HG03457 (cell line): ENCODE data around the gene LYST.

Experiments
- ATAC-seq: cut with Tn5 transposase; IDR thresholded peaks from one replicate; pipeline ENCODE4 v1.9.1; 2021; ENCODE audit warnings: moderate number of reproducible peaks; ENCODE audit not compliant: unreplicated experiment

The LYST gene

DNA sequence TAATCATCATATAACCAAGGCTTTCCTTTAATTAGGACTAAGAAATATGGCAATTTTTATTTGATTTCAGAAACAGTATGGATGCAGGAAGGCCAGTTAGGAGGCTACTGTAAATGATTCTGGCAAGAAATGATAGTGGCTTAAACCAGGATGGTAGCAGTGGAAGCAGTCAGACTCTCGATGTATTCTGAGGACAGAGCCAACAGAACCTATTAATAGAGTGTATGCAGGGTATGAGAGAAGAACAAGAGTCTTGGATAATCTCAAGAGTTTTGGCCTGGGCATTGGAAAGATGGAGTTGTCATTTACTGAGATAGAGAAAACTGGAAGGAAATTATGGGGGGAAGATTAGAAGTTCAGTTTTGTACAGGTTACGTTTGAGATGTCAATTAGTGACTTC is 143.8 kb downstream of the LYST start:
- ATAC-seq: no peak

DNA sequence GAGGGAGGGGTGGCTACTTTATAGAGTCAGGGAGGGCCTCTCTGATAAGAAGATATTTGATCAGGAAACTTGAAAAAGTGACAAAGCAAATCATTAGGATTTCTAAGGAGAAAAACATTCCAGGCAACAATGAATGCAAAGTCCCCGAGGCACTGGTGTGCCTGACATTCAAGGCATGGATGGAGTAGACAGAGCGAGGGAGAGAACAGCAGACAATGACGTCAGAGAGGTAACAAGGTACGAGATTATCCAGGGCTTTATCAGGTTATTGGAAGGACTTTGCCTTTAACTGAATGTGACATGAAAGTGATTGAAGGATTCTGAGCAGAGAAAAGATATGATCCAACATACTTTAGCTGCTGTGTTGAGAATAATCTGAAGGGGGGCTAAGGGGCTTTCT is 144.7 kb downstream of the LYST start:
- no peak for ATAC-seq

DNA sequence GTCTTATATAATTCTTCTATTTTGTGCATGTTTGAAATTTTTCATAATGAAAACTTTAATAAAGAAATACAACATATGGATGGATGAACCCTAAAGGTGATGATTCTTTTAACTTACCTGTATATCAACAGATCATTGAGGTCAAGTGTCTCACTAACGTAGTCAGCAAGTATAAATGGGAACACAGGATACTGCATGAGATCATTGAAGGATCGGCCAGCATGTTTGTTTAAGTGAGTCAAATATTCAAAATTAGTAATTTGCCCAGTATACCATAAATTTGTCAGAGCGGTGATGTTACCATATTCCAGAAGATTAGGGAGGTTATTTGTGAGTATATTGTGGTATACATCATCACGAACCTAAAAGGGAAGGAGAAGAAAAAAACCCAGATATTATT is 146.2 kb downstream of the LYST start:
- no peak for ATAC-seq

DNA sequence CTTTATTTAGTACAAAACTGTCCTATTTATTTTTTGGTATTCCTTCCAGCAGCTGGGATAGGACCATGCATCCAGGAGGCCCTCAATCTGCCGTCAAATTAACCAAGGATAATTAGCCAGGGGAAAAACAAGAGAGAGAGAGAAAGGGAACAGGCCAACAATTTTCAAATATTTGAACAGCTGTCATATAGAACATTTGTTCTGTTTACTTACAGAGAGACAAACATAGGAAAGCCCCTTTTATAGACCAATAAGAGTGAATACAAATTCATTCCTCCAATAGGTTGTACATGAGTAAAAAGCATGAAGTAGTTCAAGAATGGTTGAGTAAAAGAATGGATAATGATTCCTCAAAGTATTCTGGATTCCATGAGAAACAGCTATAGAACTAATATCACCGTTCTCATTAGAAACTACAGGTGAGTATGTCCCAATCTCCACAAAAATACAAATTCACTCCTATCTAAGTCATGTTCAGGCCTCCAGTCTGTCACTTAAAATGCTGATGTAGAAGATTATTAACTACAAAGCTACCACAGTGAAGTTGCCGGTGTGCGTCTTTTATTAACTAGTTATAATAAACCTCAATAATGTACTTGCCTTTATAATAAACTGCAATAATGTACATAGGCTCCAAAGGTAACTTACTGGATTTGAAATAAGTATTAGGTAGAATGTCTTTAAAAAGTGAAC is 152.4 kb downstream of the LYST start:
- ATAC-seq: no peak

DNA sequence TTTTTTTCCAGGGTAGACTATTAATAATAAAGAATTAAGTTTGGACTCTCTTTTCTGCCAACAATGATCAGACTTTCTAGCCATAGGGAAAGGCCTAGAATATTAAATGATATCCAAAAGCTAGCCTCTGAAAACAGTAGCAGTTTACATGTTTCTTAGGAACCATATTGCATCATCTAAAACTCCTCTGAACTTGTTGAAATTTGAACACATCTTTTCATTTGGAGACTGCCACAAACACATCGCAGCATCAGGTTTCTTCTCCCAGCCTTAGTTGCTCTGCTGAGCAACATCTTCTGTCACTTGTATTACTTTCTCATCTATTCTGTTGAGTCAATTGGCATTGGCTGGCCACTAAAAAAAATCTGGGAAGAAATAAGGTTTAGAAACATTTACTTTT is 153.9 kb downstream of the LYST start:
- ATAC-seq: no peak

DNA sequence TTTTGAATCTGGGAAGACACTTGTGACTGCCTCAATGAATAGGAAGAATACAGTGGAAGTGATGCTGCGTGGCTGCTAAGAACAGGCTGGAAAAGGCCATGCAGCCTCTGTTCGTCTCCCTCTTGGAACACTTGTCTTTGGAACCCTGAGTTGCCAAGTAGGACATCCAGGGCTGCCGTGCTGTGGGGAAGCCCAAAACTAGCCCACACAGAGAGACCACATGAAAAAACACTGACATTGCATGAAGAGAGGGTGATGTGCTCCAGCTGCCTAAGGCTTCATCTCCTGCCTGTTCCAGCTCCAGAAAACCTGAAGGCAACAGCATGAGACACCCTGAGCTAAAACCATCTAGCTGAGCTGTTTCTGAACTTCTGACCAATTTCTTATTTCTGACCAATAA is 156.0 kb downstream of the LYST start:
- ATAC-seq: no peak

DNA sequence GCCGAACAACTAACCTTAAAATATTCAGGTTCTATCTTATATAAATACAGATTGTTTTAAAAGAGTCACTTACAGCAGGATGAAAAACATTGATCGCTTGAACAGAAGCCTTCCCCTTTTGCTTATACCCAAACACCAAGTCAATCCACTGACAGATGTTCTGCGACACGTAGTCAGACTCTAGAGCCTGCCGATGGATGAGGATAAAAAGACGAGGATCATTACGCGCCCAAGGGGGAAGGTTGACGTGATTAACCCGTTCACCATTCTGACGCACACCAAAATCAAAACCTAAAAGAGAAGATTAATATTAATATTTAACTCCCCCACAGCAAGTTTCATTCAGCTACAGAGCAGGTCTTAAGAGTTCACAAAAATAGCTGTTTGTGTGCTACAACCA is 157.7 kb downstream of the LYST start:
- ATAC-seq: no peak

DNA sequence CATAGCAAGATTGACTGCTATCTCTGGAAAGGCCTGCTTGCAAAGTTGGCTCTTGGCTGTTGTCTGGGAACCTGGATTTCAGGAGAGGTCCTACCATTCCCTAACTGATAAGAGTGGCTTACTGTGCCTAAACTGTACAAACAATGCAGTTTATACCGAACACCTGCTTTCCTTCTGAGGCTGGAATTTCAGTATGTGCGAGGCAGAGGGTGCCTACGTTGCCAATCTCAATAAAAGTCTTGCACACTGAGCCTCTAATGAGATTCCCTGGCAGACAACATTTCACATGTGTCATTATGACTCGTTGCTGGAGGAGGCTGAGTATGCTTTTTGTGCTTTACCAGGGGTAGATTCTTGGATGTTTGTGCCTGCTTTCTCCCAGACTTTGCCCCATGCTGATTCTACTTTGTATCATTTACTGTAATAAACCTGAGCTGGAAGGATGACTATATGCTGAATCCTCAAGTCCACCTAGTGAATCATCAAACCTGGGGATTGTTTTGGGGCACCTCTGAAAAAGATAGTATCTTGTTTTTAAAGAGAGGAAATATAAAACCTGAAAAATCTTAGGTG is 158.2 kb downstream of the LYST start:
- no peak for ATAC-seq

DNA sequence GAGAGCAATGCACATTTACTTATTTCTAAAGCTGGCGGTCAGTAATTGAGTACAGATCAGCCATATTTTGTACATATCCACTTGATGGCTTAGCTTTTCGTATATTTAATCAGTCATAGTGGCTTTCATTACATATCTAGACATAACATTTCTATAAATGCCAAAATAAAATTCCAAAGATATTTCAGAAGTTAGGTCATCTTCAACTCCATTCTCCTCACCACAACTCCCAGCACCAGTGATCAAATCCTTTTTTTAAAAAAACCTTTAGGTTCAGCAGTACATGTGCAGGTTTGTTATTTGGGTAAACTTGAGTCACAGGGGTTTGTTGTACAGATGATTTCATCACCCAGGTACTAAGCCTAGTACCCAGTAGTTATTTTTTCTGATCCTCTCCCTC is 163.2 kb downstream of the LYST start:
- ATAC-seq: no peak

DNA sequence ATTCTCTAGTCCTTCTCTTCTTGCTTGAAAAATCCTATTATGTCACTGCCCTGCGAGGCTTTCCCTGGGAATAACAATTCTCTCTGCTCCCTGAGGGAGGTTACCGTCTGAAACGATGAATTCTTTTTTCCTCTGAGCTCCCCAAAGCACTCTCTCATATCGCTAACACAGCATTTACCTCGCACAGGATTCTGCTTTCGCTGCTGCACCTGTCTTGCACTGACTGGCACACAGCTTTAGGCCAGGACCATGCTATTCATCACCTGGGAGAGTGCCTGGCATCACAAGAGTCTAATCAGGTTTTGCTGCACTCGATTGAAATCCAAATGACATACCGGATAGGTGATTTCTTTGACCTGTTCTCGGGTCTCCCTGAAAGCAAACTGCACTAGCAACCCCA is 164.3 kb downstream of the LYST start:
- ATAC-seq: no peak

DNA sequence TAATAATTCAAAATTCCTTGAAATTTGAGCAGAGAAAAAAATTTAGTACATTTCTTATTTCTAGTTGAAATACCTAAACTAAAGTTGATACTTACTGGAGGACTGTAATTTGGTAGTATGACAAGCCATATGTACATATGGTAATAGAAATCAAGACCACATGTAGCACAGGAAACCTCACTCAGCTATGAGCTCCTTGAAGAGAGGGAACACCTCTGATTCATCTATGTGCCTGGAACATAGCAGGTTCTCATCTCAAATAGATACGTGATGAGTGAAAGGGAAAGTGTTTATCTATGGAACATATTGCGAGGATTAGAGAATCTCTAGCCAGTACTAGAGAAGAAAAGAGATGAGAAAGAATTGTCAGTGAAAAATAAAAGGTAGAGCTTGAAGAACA is 169.2 kb downstream of the LYST start:
- no peak for ATAC-seq

DNA sequence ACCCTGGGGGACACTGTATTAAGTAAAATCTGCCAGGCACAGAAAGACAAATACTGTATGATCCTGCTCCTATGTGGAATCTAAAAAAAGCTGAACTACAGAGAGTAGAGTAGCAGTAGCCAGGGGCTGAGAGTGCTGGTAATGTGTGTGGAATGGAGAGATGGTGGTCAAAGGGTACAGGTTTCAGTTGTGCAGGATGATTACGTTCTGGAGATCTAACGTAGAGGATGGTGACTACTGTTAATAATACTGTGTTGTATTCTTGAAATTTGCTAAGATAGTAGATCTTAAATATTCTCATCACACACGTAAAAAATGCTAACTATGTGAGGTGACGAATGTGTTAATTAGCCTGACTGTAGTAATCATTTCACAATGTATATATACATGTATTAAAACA is 177.3 kb downstream of the LYST start:
- ATAC-seq: no peak

DNA sequence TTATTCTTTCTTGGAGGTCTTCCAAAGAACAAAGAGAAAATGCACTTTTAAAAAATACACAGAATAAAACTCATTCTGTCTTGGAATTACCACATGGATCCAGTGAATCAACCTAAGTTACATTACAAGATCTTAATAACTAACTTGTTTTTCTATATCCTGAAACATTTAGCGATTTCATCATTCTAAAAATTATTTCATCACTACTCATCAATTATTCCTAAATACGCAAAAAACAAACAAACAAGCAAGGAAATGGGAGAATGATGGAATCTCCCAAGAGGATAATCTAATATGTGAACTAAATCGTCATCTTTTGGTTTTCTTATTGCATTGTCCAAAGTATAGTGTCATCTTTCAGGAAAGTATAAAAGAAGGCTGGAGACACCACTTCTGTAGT is 178.6 kb downstream of the LYST start:
- no peak for ATAC-seq

DNA sequence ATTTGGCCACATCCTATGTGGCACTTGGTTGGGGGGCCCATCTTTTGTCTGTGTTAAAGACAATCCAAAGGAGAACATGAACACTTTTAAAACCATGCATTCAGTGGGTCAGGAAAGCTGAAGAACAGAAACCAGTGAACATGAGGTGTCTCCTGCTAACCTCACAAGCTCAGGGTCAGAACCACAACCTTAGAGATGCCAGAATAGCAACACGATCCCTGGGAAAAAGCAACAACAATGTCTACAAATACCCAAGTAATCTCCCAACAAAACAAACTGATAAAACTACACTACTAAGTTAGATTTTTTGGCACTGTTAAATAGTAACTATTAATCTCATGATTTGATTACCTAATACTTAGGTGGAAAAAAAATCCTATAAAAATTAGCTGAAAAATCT is 183.1 kb downstream of the LYST start:
- no peak for ATAC-seq

DNA sequence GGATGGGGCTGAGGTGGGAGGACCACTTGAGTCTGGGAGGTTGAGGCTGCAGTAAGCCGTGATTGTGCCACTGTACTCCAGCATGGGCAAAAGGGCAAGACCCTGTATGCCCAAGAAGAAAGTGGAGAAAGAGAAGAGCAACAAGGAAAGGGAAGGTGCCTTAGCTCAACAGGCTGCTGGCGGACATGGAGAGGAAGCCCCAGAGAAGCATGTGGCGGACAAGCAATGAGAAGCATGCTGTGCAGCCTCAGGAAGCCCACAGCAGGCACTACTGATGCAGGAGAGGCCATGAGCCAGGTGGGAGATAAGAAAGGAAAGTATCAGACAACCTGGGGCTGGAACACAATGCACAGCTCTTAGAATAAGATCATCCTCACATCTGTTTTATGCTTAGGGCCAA is 184.5 kb downstream of the LYST start:
- no peak for ATAC-seq

DNA sequence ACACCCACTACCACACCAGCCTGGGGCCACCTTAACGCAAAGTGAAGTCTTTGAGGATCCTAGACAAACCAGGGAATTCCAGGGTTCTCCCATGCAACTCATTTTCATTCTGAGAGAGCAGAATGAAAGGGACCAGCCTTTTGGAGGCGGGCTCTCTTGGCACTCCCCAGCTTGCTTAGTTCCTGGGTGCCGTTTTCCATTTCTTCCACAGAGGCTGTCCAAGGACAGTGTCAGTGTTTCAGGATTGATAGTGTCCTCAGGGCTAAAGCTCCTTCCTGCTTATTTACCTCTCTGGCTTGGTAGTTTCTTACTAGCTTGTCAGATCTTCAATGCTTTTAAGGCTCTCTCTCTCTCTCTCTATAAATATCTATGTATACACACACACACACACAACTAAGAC is 187.1 kb downstream of the LYST start:
- no peak for ATAC-seq

DNA sequence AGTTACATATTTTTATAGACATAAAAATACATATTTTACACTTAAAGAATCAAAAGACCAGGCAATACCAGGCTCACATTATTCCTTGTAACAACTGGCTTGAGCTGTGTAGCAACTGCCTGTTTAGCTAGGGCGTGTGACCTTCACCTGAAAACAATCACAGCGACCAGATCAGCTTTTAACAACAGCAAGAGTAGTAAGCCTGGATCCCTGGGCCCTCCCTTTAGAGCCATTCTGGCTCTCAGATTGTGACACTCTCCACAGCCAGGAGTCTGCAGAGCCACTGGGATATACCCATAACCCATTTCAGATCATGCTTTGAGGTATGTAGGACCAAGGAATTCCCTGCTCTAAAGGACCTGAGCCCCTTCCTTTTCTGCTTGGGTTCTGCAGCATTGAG is 187.7 kb downstream of the LYST start:
- ATAC-seq: no peak

DNA sequence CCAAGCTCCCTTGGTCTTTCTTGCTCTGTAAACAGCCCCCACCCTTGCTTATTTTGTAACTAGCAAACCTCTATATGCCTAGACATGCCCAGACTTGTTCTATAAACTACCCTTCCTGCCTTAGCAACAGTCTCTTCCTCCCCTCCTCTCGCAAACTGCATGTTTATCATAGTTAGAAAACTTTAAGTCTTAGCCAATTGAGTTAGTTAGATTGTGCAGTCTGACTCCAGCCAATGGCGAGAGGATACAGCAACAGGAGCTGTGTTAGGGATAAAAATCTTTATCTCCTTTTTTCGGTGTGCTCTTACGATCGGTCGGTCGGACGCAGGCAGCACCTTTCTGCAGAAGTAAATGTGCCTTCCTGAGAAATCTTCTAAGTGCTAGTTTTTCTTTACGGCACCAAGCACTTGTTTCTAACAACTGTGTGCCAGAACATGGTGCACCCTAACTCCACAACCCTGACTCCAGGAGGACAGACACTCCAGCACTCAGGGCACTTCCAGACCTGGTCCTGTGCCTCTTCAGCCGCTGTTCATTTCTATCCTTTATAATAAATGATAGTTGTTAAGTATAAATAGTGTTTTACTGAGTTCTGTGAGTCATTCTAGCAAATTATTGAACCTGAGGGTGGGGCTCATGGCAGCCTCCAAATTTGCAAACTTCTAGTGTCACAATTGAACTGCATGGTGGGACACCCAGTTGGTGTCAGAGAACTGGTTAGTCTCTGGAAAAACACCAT is 191.4 kb downstream of the LYST start:
- no peak for ATAC-seq

DNA sequence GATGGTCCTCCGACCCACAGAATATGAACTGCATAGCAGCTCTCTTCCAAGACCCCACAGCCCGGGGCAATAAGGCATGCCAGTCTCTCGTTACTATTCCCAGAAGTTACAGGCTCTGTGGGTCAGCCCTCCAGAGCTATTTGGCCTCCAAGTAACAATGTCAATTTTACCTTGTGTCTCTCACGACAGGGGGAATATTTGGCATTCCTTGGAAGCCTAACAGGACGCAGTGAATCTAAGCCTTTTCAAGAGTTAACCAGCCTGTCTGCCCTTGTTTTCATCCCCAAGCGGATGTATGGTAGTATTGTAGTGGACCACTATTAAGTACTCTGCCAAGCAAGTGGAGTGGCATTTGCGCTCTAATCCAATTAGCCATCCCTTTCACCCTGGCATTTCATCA is 192.7 kb downstream of the LYST start:
- no peak for ATAC-seq

DNA sequence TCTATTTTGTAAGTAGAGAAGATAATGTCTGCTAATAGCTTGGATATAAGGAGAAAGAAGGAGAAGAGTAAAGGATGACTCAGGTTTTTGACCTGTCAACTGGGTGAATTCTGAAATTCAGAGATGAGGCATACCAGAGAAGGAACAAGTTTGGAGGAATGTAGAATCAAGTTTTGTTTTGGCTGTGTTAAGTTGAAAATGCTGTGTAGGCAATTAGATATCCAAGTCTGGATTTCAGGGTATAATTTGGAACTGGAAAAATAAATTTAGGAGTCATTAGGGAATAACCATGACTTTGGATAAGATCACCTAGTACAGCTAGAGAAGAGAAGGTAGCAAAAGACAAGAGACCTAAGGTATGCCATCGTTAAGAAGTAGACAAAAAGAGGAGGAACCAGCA is 194.7 kb downstream of the LYST start:
- no peak for ATAC-seq

DNA sequence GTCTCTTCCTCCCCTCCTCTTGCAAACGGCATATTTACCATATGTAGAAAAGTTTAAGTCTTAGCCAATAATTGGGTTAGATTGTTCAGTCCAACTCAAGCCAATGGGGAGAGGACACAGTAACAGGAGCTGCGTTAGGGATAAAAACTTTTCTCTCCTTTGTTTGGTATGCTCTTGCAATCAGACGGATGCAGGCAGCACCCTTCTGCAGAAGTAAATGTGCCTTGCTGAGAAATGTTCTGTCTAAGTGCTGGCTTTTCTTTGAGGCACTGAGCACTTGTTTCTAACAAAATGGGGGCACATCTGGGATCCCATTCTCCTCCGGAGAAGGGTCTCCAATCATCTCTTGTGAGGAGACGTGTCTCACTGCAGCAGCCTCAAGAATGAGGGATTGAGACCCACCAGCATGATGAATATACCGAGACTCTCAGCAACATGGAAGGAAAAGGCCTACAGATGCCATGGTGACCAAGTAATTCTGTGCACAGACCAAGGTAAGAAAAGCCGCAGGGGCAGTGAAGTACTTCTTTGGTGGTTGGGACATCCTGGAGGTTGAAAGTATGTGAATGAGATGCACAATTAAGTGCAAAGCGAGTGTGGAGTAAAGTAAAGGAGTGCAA is 196.4 kb downstream of the LYST start:
- ATAC-seq: no peak

DNA sequence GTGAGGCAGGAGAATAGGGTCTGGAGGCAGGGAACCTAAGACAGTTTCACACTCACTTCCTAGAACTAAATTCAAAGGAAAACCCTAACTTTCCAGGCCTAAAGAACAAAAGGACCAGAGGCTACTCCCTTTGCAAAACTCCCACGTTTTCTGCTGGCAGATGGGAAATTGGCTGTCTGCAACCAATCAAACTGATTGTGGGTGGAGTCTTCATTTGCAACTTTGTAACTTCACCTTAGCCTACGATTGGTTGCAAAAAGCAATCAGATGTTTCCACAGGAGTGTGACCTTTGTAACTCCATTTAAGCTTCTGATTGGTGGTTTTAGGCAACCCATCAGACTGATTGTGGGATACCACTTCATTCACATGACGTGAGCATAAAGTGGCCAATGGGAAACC is 197.4 kb downstream of the LYST start:
- ATAC-seq: no peak
